SK-N-SH (cell line): Measurements from ENCODE around the gene CNOT4. TPM values are rescaled to one million over a fixed set of nuclear protein-coding genes. Genes with fewer than 3 reads are reported as not detected.

Source experiments
- CTCF ChIA-PET: fragments of 300-600, 350-600 bp; formaldehyde crosslinking; extraction: SDS; loops from one replicate; lab custom pipeline; 2021; lab: Yijun Ruan, JAX
- POLR2A ChIA-PET: fragments of 350-600 bp; sonication (Branson Sonifier 250); formaldehyde crosslinking; extraction: SDS; loops from one replicate; lab custom pipeline; 2020; ENCODE audit warnings: antibody characterized with exemption, inconsistent platforms; lab: Yijun Ruan, JAX
- DNase-seq: peaks from one replicate; pipeline ENCODE4 v3.0.0; 2012
- H2AFZ ChIP-seq: fragments of 200-600 bp; sonication (generic); 2 replicates; pipeline ENCODE4 v1.8.1; 2016; ENCODE audit warnings: antibody characterized with exemption, mild to moderate bottlenecking, low read depth
- H3F3A ChIP-seq: fragments of 200-600 bp; sonication (generic); replicated peaks from 2 replicates; pipeline ENCODE3; 2016; ENCODE audit warnings: antibody characterized with exemption, mild to moderate bottlenecking; ENCODE audit not compliant: insufficient read depth
- H3K27ac ChIP-seq, 2 experiments: fragments of 200-500 bp in 1 of 2; fragments of 200-600 bp in 1 of 2; sonication (Bioruptor generic) in 1 of 2; sonication (generic), shearing (Covaris generic) in 1 of 2; 2 replicates each; pipeline versions ENCODE4 v1.5.1 to v1.6.1; 2014 to 2016; ENCODE audit warnings: low read depth in 2 of 2, inconsistent platforms in 1 of 2, low read length in 1 of 2, mild to moderate bottlenecking in 1 of 2, mixed read lengths in 1 of 2
- H3K27me3 ChIP-seq: fragments of 200-600 bp; sonication (generic), shearing (Covaris generic); 2 replicates; pipeline ENCODE4 v1.6.1; 2016; ENCODE audit warnings: mixed run types; ENCODE audit not compliant: insufficient read depth
- H3K36me3 ChIP-seq, 2 experiments: fragments of 200-500 bp in 1 of 2; fragments of 200-600 bp in 1 of 2; sonication (Bioruptor generic) in 1 of 2; sonication (generic) in 1 of 2; replicated peaks in 1 of 2; 2 replicates each; pipeline versions ENCODE3 to v1.5.1; 2014 to 2016; ENCODE audit warnings: low read length in 1 of 2, mild to moderate bottlenecking in 1 of 2; ENCODE audit not compliant: insufficient read depth in 2 of 2, control insufficient read depth in 1 of 2
- H3K4me1 ChIP-seq, 2 experiments: fragments of 200-500 bp in 1 of 2; fragments of 200-600 bp in 1 of 2; sonication (Bioruptor generic) in 1 of 2; sonication (generic), shearing (Covaris generic) in 1 of 2; 2 replicates each; pipeline versions ENCODE4 v1.5.1 to v1.6.1; 2014 to 2016; ENCODE audit warnings: low read depth in 1 of 2, low read length in 1 of 2, mixed run types in 1 of 2; ENCODE audit not compliant: insufficient read depth in 2 of 2, control insufficient read depth in 1 of 2
- H3K4me2 ChIP-seq: fragments of 200-600 bp; sonication (generic), shearing (Covaris generic); 2 replicates; pipeline ENCODE4 v1.6.1; 2017; ENCODE audit warnings: mixed run types
- H3K4me3 ChIP-seq, 2 experiments: fragments of 200-500 bp in 1 of 2; fragments of 200-600 bp in 1 of 2; sonication (Bioruptor generic) in 1 of 2; sonication (generic), shearing (Covaris generic) in 1 of 2; 2 replicates each; pipeline versions ENCODE4 v1.5.1 to v1.8.1; 2014 to 2016; ENCODE audit warnings: low read depth in 2 of 2, inconsistent platforms in 1 of 2, low read length in 1 of 2, mild to moderate bottlenecking in 1 of 2, mixed read lengths in 1 of 2, moderate library complexity in 1 of 2
- H3K79me2 ChIP-seq: fragments of 200-600 bp; sonication (generic); 2 replicates; pipeline ENCODE4 v1.8.1; 2017; ENCODE audit warnings: mild to moderate bottlenecking; ENCODE audit not compliant: insufficient read depth
- H3K9ac ChIP-seq: fragments of 200-600 bp; sonication (generic); 2 replicates; pipeline ENCODE4 v1.6.1; 2017; ENCODE audit warnings: mixed run types
- H3K9me2 ChIP-seq: fragments of 200-600 bp; sonication (generic); 2 replicates; pipeline ENCODE4 v1.6.1; 2017; ENCODE audit warnings: mixed run types
- H3K9me3 ChIP-seq: fragments of 200-600 bp; sonication (generic); 2 replicates; pipeline ENCODE4 v1.6.1; 2017; ENCODE audit warnings: mixed run types, mild to moderate bottlenecking, moderate library complexity
- H4K20me1 ChIP-seq: fragments of 200-600 bp; sonication (generic); 2 replicates; pipeline ENCODE4 v1.6.1; 2017; ENCODE audit warnings: mild to moderate bottlenecking, mixed run types; ENCODE audit not compliant: insufficient read depth
- GABPA ChIP-seq: IDR thresholded peaks from 2 replicates; pipeline ENCODE4 v1.4.0; 2012; ENCODE audit warnings: low read depth, mild to moderate bottlenecking
- GATA2 ChIP-seq: sonication (generic); formaldehyde crosslinking; IDR thresholded peaks from 2 replicates; pipeline ENCODE4 v1.5.0; 2020; ENCODE audit warnings: mild to moderate bottlenecking, missing genetic modification reagents
- MXI1 ChIP-seq: IDR thresholded peaks from 2 replicates; pipeline ENCODE4 v1.6.1; 2012; ENCODE audit warnings: mild to moderate bottlenecking, low read depth, low read length, improper control_type of control experiment
- NFIC ChIP-seq: IDR thresholded peaks from 2 replicates; pipeline ENCODE4 v1.4.0; 2012; ENCODE audit warnings: borderline replicate concordance
- RCOR1 ChIP-seq: fragments of 150-350 bp; IDR thresholded peaks from 2 replicates; pipeline ENCODE4 v1.6.1; 2017; ENCODE audit warnings: antibody characterized with exemption, low read length
- RFX5 ChIP-seq: IDR thresholded peaks from 2 replicates; pipeline ENCODE4 v1.6.1; 2012; ENCODE audit warnings: mild to moderate bottlenecking, improper control_type of control experiment, low read length
- SIN3A ChIP-seq: IDR thresholded peaks from 2 replicates; pipeline ENCODE4 v1.6.1; 2012; ENCODE audit warnings: low read depth, mild to moderate bottlenecking, low read length, moderate library complexity, borderline replicate concordance
- TEAD4 ChIP-seq: IDR thresholded peaks from 2 replicates; pipeline ENCODE4 v1.4.0; 2012; ENCODE audit warnings: mild to moderate bottlenecking, borderline replicate concordance; ENCODE audit not compliant: insufficient read depth
- WGBS: methylation state at CpG from one replicate; pipeline ENCODE4 v1.1.6; 2017; ENCODE audit warnings: low lambda C conversion rate; 5-methylcytosine and 5-hydroxymethylcytosine counted together
- polyA plus RNA-seq, 3 experiments: library from polyadenylated mRNA; depleted of rRNA; stranded (reverse); fragments of >200 nt; gene quantifications; 2 replicates each; pipeline ENCODE4 v1.2.3, GENCODE V29; 2012
- TF ChIP-seq, protein P1 (sequence below): IDR thresholded peaks from 2 replicates; pipeline ENCODE4; 2012
- TF ChIP-seq, protein P2 (sequence below): fragments of 200-600 bp; sonication (generic); IDR thresholded peaks from 2 replicates; pipeline ENCODE4 v1.6.1; 2017; ENCODE audit warnings: antibody characterized with exemption, mild to moderate bottlenecking, moderate library complexity
- TF ChIP-seq, protein P3 (sequence below): IDR thresholded peaks from 2 replicates; pipeline ENCODE4 v1.4.0; 2012; ENCODE audit warnings: low read depth, borderline replicate concordance

CNOT4 gene
- polyA plus RNA-seq, 1 of the 3 experiments (the other 2 are of a cell fraction): 8.0 TPM

DNA sequence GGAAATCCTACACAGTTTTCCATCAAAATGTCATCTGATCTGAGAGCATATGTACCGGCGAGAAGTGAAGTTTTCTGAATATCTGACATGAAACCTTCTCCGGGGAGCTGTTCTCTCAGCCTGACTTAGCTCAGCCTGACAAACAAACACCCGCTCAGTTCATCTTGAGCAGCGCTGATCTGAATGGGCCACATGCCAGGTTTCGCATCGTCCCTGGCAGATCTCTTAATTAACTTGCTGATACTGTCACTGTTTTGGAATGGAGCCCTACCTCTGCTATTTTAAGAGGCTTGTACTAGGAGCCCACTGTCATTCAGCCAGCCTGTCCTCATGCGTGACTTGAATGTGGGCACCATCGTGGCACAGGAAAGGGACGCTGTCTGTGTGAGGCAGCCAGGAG, 167.0 kb downstream of the CNOT4 start:
- no peak overlapping the region for H2AFZ ChIP-seq
- H3K27me3 ChIP-seq: no peaks in the 10 kb centered on the region; the same call in 1 of the 2 replicates
- no peaks in the 10 kb centered on the region for H3K9me2 ChIP-seq
- H3K79me2 ChIP-seq: no peaks in the 10 kb centered on the region
- H3K4me1 ChIP-seq: peaks cover 0 to 16% of the 10 kb centered on the region in 2 experiments; a peak in 2 of 4 replicates
- H3F3A ChIP-seq: no peaks in the 10 kb centered on the region
- 0 out of 2 replicates have a peak overlapping the region, but pooled peaks have one; percentile 25 for H3K4me2 ChIP-seq
- DNase-seq: peak; percentile 71
- no peak for TF ChIP-seq GABPA
- peak; percentile 89 for TF ChIP-seq RCOR1
- peak; percentile 55 for TF ChIP-seq MXI1
- TF ChIP-seq NFIC: peak; percentile 23; the same call in 1 of the 2 replicates
- TF ChIP-seq GATA2 (CRISPR knock-in tag): peak; percentile 89
- CTCF ChIA-PET: interaction anchor here (1.1 to 19.6 kb wide), 6 partner anchors 20 to 302 kb away, joined by 3 to 737 read pairs (median 6); no protein-coding TSS in a partner anchor
- H3K9me3 ChIP-seq: no peaks in the 10 kb centered on the region
- no peaks in the 10 kb centered on the region for H4K20me1 ChIP-seq
- no peak overlapping the region for H3K27ac ChIP-seq
- no peak overlapping the region for H3K9ac ChIP-seq
- POLR2A ChIA-PET: no interaction called here
- H3K4me3 ChIP-seq: 0 out of 4 replicates have a peak overlapping the region, but pooled peaks have one; percentile 4 to 20
- 31% methylated on average over 10 of the region's 10 CpGs for WGBS
- H3K36me3 ChIP-seq: no peaks in the 10 kb centered on the region

DNA sequence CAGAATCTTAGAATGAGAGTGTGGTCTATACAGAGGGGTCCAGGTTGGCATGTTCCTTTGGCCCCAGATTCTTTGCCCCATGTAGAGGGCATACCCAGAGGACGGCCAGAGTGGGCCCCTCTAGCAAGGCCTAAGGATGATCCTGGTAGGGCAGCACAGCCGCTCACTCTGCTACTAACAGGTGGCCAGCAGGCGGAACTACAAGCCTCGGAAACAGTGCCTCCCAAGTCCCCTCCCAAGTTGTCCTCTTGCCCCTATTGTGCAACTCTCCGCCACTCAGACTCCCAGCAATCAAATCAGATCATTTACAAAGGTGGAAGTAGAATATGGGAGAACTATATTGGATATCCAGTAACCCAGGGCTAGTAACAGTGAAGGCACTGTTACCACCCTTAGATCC, 168.9 kb downstream of the CNOT4 start:
- H4K20me1 ChIP-seq: no peaks in the 10 kb centered on the region
- H3K4me2 ChIP-seq: no peak overlapping the region
- H3K9me2 ChIP-seq: no peaks in the 10 kb centered on the region
- no peaks in the 10 kb centered on the region for H3K79me2 ChIP-seq
- no peaks in the 10 kb centered on the region for H3K9me3 ChIP-seq
- WGBS: 49% methylated on average over 5 of the region's 5 CpGs
- DNase-seq: no peak
- H3K4me1 ChIP-seq: peaks cover 0 to 18% of the 10 kb centered on the region in 2 experiments; a peak in 2 of 4 replicates
- CTCF ChIA-PET: interaction anchor here (1.5 to 19.6 kb wide), 4 partner anchors 20 to 304 kb away, joined by 3 to 737 read pairs (median 8); no protein-coding TSS in a partner anchor
- no peaks in the 10 kb centered on the region for H3K36me3 ChIP-seq
- TF ChIP-seq, protein P1, sequence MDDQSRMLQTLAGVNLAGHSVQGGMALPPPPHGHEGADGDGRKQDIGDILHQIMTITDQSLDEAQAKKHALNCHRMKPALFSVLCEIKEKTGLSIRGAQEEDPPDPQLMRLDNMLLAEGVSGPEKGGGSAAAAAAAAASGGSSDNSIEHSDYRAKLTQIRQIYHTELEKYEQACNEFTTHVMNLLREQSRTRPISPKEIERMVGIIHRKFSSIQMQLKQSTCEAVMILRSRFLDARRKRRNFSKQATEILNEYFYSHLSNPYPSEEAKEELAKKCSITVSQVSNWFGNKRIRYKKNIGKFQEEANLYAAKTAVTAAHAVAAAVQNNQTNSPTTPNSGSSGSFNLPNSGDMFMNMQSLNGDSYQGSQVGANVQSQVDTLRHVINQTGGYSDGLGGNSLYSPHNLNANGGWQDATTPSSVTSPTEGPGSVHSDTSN: no peak
- H3K4me3 ChIP-seq: no peak overlapping the region
- no peaks in the 10 kb centered on the region; the same call in 1 of the 2 replicates for H3K27me3 ChIP-seq
- no peak overlapping the region for H3K9ac ChIP-seq
- no peak overlapping the region for H2AFZ ChIP-seq
- POLR2A ChIA-PET: no interaction called here
- no peak overlapping the region for H3K27ac ChIP-seq
- no peaks in the 10 kb centered on the region for H3F3A ChIP-seq

DNA sequence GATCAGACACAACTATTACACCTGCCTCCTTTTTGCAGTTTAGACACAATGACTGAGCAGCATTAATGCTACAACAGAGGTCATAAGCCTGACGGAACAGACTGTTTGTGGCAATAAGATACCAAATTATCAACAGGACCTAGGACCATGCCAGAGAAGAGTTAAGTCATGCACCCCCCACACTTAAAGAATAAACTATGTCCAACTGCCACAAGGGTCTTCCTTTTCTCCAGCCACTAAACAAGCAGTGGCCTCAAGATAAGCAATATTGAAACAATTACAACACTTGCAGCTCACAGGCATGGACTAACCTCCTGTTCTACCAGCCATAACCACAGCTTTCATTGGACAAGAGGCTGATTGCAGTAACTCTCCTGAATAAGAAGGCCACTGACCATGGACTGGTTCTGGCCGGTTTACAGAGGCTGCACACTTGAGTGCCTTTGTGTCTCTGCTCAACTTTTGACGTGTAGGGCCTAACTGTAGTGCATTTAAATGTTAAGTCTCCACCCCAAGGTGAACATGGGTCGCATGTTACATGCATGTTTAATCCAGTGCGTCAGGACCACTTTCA, 171.8 kb downstream of the CNOT4 start:
- Histone ChIP-seq H3K36me3 (no peaks in the 10 kb centered on the region), H3K9me2 (no peaks in the 10 kb centered on the region), H3K9ac (no peak overlapping the region), H3K27me3 (no peaks in the 10 kb centered on the region; the same call in 1 of the 2 replicates), H3K4me1 (peaks cover 0 to 25% of the 10 kb centered on the region in 2 experiments; a peak in 2 of 4 replicates), H3K27ac (no peak overlapping the region), H3K4me3 (no peak overlapping the region), H3K79me2 (no peaks in the 10 kb centered on the region), H3F3A (no peaks in the 10 kb centered on the region), H3K4me2 (no peak overlapping the region), H4K20me1 (no peaks in the 10 kb centered on the region), H2AFZ (no peak overlapping the region), H3K9me3 (no peaks in the 10 kb centered on the region)
- no peak for DNase-seq
- ChIA-PET CTCF (interaction anchor here (19.6 kb wide), 1 partner anchor 56 kb away, joined by 737 read pairs; no protein-coding TSS in a partner anchor), POLR2A (no interaction called here)
- 61% methylated on average over 5 of the region's 5 CpGs for WGBS
- TF ChIP-seq NFIC (no peak), GATA2 (CRISPR knock-in tag) (no peak), SIN3A (no peak), TEAD4 (no peak), RFX5 (no peak), MXI1 (no peak)
- TF ChIP-seq, protein P2, sequence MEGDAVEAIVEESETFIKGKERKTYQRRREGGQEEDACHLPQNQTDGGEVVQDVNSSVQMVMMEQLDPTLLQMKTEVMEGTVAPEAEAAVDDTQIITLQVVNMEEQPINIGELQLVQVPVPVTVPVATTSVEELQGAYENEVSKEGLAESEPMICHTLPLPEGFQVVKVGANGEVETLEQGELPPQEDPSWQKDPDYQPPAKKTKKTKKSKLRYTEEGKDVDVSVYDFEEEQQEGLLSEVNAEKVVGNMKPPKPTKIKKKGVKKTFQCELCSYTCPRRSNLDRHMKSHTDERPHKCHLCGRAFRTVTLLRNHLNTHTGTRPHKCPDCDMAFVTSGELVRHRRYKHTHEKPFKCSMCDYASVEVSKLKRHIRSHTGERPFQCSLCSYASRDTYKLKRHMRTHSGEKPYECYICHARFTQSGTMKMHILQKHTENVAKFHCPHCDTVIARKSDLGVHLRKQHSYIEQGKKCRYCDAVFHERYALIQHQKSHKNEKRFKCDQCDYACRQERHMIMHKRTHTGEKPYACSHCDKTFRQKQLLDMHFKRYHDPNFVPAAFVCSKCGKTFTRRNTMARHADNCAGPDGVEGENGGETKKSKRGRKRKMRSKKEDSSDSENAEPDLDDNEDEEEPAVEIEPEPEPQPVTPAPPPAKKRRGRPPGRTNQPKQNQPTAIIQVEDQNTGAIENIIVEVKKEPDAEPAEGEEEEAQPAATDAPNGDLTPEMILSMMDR: no peak
- TF ChIP-seq, protein P3, sequence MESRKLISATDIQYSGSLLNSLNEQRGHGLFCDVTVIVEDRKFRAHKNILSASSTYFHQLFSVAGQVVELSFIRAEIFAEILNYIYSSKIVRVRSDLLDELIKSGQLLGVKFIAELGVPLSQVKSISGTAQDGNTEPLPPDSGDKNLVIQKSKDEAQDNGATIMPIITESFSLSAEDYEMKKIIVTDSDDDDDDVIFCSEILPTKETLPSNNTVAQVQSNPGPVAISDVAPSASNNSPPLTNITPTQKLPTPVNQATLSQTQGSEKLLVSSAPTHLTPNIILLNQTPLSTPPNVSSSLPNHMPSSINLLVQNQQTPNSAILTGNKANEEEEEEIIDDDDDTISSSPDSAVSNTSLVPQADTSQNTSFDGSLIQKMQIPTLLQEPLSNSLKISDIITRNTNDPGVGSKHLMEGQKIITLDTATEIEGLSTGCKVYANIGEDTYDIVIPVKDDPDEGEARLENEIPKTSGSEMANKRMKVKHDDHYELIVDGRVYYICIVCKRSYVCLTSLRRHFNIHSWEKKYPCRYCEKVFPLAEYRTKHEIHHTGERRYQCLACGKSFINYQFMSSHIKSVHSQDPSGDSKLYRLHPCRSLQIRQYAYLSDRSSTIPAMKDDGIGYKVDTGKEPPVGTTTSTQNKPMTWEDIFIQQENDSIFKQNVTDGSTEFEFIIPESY: no peak
